GM12878 (cell line): ENCODE measurements around the gene EML5. TPM values are rescaled to one million over a fixed set of nuclear protein-coding genes. Genes with fewer than 3 reads are reported as not detected.

Experiments used
- ATAC-seq: fragments of 200-7000 bp; cut with Tn5 transposase; 3 replicates; pipeline ENCODE4 v1.9.1; 2020; ENCODE audit warnings: mild to moderate bottlenecking, moderate library complexity
- BruUV-seq: library from RNA; stranded (reverse); fragments of 400-500 nt; replicated peaks from 2 replicates; lab custom pipeline; 2021; lab: Mats Ljungman, UMichigan
- CTCF ChIA-PET: fragments of 300-600 bp; sonication (Branson Sonifier 250); formaldehyde crosslinking; extraction: SDS; loops from one replicate; lab custom pipeline; 2021; ENCODE audit warnings: inconsistent platforms; lab: Yijun Ruan, JAX
- POLR2A ChIA-PET: fragments of 350-600 bp; formaldehyde crosslinking; extraction: SDS; loops from one replicate; lab custom pipeline; 2021; ENCODE audit warnings: inconsistent platforms; lab: Charles Lee
- RAD21 ChIA-PET: fragments of 300-600 bp; sonication (Branson Sonifier 250); formaldehyde crosslinking; loops from one replicate; lab custom pipeline; 2023; ENCODE audit warnings: antibody characterized with exemption; ENCODE audit not compliant: unreplicated experiment; lab: Charles Lee
- SMC1A ChIA-PET: fragments of 300-600 bp; sonication (Branson Sonifier 250); formaldehyde crosslinking; loops from one replicate; lab custom pipeline; 2023; ENCODE audit not compliant: unreplicated experiment, uncharacterized antibody; lab: Charles Lee
- DNase-seq: peaks from one replicate; pipeline ENCODE4 v3.0.0-alpha.2; 2011; ENCODE audit warnings: low read depth, low spot score
- FAIRE-seq: peaks from 3 replicates; lab custom pipeline; 2011; peaks lifted over from hg19 to GRCh38; lab: Jason Lieb, UNC
- H2AFZ ChIP-seq: 2 replicates; pipeline ENCODE4 v1.6.0; 2011; ENCODE audit warnings: low read depth, low read length, control low read depth; ENCODE audit not compliant: control insufficient read depth
- H3K27ac ChIP-seq: 2 replicates; pipeline ENCODE4 v1.5.1; 2011; ENCODE audit warnings: control low read depth; ENCODE audit not compliant: control insufficient read depth, insufficient read depth
- H3K27me3 ChIP-seq, 2 experiments: replicated peaks in 1 of 2; 2 replicates each; pipeline versions ENCODE4 v1.6.0 to v1.6.1; 2011; ENCODE audit warnings: low read length in 1 of 2; ENCODE audit not compliant: control insufficient read depth in 2 of 2, insufficient read depth in 2 of 2
- H3K36me3 ChIP-seq, 2 experiments: 2 replicates each; pipeline ENCODE4 v1.5.1; 2011; ENCODE audit warnings: low read length in 1 of 2; ENCODE audit not compliant: control insufficient read depth in 2 of 2, insufficient read depth in 2 of 2
- H3K4me1 ChIP-seq: 2 replicates; pipeline ENCODE4 v1.6.1; 2011; ENCODE audit warnings: mild to moderate bottlenecking, low read length, moderate library complexity, mixed read lengths; ENCODE audit not compliant: control insufficient read depth, insufficient read depth
- H3K4me2 ChIP-seq: 2 replicates; pipeline ENCODE4 v1.6.0; 2011; ENCODE audit warnings: control low read depth; ENCODE audit not compliant: control insufficient read depth, insufficient read depth
- H3K4me3 ChIP-seq: fragments of 200-600 bp; sonication (generic); 2 replicates; pipeline ENCODE4 v1.5.1; 2016
- H3K79me2 ChIP-seq: 2 replicates; pipeline ENCODE4 v1.6.0; 2011; ENCODE audit warnings: low read length; ENCODE audit not compliant: control insufficient read depth, insufficient read depth
- H3K9ac ChIP-seq: 2 replicates; pipeline ENCODE4 v1.8.0; 2011; ENCODE audit warnings: low read length, control low read depth, mixed read lengths; ENCODE audit not compliant: control insufficient read depth, insufficient read depth
- H3K9me3 ChIP-seq: replicated peaks from 3 replicates; pipeline ENCODE4 v1.5.1; 2011; ENCODE audit warnings: mild to moderate bottlenecking, low read length; ENCODE audit not compliant: control insufficient read depth, insufficient read depth
- H4K20me1 ChIP-seq: 2 replicates; pipeline ENCODE4 v1.6.0; 2011; ENCODE audit not compliant: control insufficient read depth, insufficient read depth
- ATF7 ChIP-seq: fragments of 450-650 bp; IDR thresholded peaks from 2 replicates; pipeline ENCODE4 v1.6.1; 2016; ENCODE audit warnings: low read depth, mild to moderate bottlenecking
- CHD4 ChIP-seq: fragments of 200-600 bp; sonication (generic); IDR thresholded peaks from 2 replicates; pipeline ENCODE4 v1.6.1; 2016; ENCODE audit warnings: mild to moderate bottlenecking
- LARP7 ChIP-seq: fragments of 450-650 bp; IDR thresholded peaks from 2 replicates; pipeline ENCODE4 v1.6.1; 2017; ENCODE audit warnings: mild to moderate bottlenecking
- NR2F1 ChIP-seq: fragments of 450-650 bp; conservative IDR thresholded peaks from 2 replicates; pipeline ENCODE4 v1.6.1; 2017; ENCODE audit warnings: mild to moderate bottlenecking
- RB1 ChIP-seq: fragments of 450-650 bp; formaldehyde crosslinking; IDR thresholded peaks from 2 replicates; pipeline ENCODE4 v1.6.1; 2017; ENCODE audit warnings: mild to moderate bottlenecking, borderline replicate concordance
- RFX5 ChIP-seq: IDR thresholded peaks from 2 replicates; pipeline ENCODE4 v1.6.1; 2011; ENCODE audit warnings: low read depth, low read length, improper control_type of control experiment
- TARDBP ChIP-seq: IDR thresholded peaks from 2 replicates; pipeline ENCODE4 v1.6.1; 2016; ENCODE audit warnings: borderline replicate concordance
- TCF3 ChIP-seq: IDR thresholded peaks from 2 replicates; pipeline ENCODE4 v1.6.1; 2012; ENCODE audit warnings: low read depth, mild to moderate bottlenecking, low read length, borderline replicate concordance; ENCODE audit not compliant: insufficient read depth
- YY1 ChIP-seq: IDR thresholded peaks from 2 replicates; pipeline ENCODE4 v1.6.1; 2011; ENCODE audit warnings: low read depth, mild to moderate bottlenecking, low read length
- WGBS: methylation state at CpG from one replicate; pipeline ENCODE4 v1.1.6; 2016; ENCODE audit warnings: low lambda C conversion rate; ENCODE audit not compliant: insufficient replicate concordance, insufficient coverage; ENCODE audit errors: missing lambda C conversion rate; 5-methylcytosine and 5-hydroxymethylcytosine counted together
- in situ Hi-C: fragments of 300-500 bp; cut with MboI; formaldehyde crosslinking; loops from 9 replicates; pipeline ENCODE4 v1.14.3; 2018; ENCODE audit warnings: mixed read lengths
- intact Hi-C: fragments of 100-400 bp; cut with micrococcal nuclease; formaldehyde crosslinking; loops from one replicate; pipeline ENCODE4 v1.14.2; 2022; ENCODE audit not compliant: unreplicated experiment
- polyA plus RNA-seq, 11 experiments: library from polyadenylated mRNA; depleted of rRNA in 4 of 11; unstranded in 6 of 11; stranded (reverse) in 5 of 11; fragments of >200 nt; fragmentation: Nextera tagmentation in 4 of 11; fragmentation: Illumina TruSeq in 1 of 11; extraction: Ambion mirVana in 4 of 11; extraction: Trizol in 1 of 11; gene quantifications; 1 replicate in 1 of 11; 2 replicates in 10 of 11; pipeline versions ENCODE4 v1.2.1 to v1.2.3, GENCODE V29; 2011 to 2016; ENCODE audit warnings: inconsistent platforms in 2 of 11, missing spikeins in 2 of 11, low read depth in 1 of 11
- total RNA-seq, 4 experiments: library from RNA; depleted of rRNA in 3 of 4; stranded (reverse); fragments of >200 nt in 3 of 4; fragmentation: Illumina TruSeq in 1 of 4; extraction: Trizol in 1 of 4; gene quantifications; 2 replicates each; pipeline versions ENCODE4 v1.2.1 to v1.2.3, GENCODE V29; 2013 to 2021
- TF ChIP-seq, protein P1 (sequence below): fragments of 450-650 bp; IDR thresholded peaks from 2 replicates; pipeline ENCODE4 v1.6.1; 2017; ENCODE audit warnings: antibody characterized with exemption, mild to moderate bottlenecking, moderate library complexity
- TF ChIP-seq, protein P2 (sequence below): IDR thresholded peaks from 2 replicates; pipeline ENCODE4 v1.6.1; 2011; ENCODE audit warnings: low read depth, mild to moderate bottlenecking, low read length, moderate library complexity, borderline replicate concordance; ENCODE audit errors: extremely low read depth
- TF ChIP-seq, protein P3 (sequence below): fragments of 450-650 bp; formaldehyde crosslinking; IDR thresholded peaks from 2 replicates; pipeline ENCODE4 v1.4.0; 2022; ENCODE audit warnings: mild to moderate bottlenecking, moderate library complexity

Gene EML5
- total and polyA plus RNA-seq, 10 of the 15 experiments (the other 5 are each of a cell fraction or from before 2014, with no cell fraction given), result 0.08 to 0.35 (median 0.22) TPM; not detected in 1

DNA sequence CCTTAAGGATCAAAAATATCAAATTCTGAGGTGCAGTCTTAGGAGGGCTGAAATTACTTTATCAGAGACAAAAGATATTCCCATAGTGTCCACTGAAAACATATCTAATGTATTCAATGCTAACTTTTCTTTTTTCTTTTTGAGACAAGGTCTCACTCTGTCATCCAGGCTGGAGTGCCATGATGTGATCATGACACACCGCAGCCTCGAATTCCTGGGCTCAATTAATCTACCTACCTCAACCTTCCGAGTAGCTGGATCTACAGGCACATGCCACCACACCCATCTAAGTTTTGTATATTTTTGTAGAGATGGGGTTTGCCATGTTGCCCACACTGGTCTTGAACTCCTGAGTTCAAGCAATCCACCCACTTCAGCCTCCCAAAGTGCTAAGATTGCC, 161.7 kb downstream of the EML5 start (continued):
- TF ChIP-seq, protein P1, sequence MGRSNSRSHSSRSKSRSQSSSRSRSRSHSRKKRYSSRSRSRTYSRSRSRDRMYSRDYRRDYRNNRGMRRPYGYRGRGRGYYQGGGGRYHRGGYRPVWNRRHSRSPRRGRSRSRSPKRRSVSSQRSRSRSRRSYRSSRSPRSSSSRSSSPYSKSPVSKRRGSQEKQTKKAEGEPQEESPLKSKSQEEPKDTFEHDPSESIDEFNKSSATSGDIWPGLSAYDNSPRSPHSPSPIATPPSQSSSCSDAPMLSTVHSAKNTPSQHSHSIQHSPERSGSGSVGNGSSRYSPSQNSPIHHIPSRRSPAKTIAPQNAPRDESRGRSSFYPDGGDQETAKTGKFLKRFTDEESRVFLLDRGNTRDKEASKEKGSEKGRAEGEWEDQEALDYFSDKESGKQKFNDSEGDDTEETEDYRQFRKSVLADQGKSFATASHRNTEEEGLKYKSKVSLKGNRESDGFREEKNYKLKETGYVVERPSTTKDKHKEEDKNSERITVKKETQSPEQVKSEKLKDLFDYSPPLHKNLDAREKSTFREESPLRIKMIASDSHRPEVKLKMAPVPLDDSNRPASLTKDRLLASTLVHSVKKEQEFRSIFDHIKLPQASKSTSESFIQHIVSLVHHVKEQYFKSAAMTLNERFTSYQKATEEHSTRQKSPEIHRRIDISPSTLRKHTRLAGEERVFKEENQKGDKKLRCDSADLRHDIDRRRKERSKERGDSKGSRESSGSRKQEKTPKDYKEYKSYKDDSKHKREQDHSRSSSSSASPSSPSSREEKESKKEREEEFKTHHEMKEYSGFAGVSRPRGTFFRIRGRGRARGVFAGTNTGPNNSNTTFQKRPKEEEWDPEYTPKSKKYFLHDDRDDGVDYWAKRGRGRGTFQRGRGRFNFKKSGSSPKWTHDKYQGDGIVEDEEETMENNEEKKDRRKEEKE, result no peak
- TF ChIP-seq RFX5 (no peak), NR2F1 (no peak), TARDBP (no peak), RB1 (no peak), CHD4 (no peak)

DNA sequence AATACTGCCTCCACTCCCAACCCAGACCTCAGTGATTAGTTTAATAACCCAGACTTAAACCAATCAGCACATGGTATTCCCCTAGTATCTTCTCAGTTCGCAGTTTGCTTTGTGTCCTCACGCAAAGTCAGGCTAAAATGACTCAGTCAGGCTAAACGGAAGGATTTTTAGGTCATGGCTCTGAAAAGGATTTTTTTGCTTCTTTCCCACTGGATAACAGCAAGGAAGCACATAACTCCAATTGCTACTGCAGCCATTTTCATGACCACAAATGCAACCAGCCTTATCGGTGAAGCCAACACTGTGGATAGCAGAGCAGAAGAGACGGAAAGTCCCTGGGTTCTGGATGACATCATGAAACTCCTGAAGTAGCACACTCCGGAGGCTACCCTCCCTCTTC, 162.2 kb downstream of the EML5 start:
- RAD21 ChIA-PET, result no interaction called here
- H3K9ac ChIP-seq, result no peak overlapping the region
- DNase-seq (peak; percentile 13), ATAC-seq (peak; percentile 85), FAIRE-seq (no peak)
- SMC1A ChIA-PET, result no interaction called here
- CTCF ChIA-PET, result no interaction called here
- WGBS, result 37% methylated on average over 6 of the region's 6 CpGs
- BruUV-seq, result no TSS peak
- no peak overlapping the region for H3K27ac ChIP-seq
- H4K20me1 ChIP-seq, result no peaks in the 10 kb centered on the region
- H3K4me1 ChIP-seq, result no peaks in the 10 kb centered on the region
- intact Hi-C loops, result no loop called here
- H2AFZ ChIP-seq, result peak overlapping the region; percentile 10; the same call in 1 of the 2 replicates
- H3K9me3 ChIP-seq, result no peaks in the 10 kb centered on the region
- POLR2A ChIA-PET, result no interaction called here
- no peak overlapping the region for H3K4me3 ChIP-seq
- H3K79me2 ChIP-seq, result no peaks in the 10 kb centered on the region
- in situ Hi-C loops, result no loop called here
- H3K4me2 ChIP-seq, result no peak overlapping the region
- H3K27me3 ChIP-seq, result no peaks in the 10 kb centered on the region
- no peaks in the 10 kb centered on the region for H3K36me3 ChIP-seq
- TF ChIP-seq, protein P1, result no peak
- TF ChIP-seq YY1 (0 out of 2 replicates have a peak, but pooled peaks have one; percentile 31), TCF3 (no peak), LARP7 (no peak), ATF7 (peak; percentile 58)
- TF ChIP-seq, protein P2, sequence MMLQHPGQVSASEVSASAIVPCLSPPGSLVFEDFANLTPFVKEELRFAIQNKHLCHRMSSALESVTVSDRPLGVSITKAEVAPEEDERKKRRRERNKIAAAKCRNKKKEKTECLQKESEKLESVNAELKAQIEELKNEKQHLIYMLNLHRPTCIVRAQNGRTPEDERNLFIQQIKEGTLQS, result no peak
- TF ChIP-seq, protein P3, sequence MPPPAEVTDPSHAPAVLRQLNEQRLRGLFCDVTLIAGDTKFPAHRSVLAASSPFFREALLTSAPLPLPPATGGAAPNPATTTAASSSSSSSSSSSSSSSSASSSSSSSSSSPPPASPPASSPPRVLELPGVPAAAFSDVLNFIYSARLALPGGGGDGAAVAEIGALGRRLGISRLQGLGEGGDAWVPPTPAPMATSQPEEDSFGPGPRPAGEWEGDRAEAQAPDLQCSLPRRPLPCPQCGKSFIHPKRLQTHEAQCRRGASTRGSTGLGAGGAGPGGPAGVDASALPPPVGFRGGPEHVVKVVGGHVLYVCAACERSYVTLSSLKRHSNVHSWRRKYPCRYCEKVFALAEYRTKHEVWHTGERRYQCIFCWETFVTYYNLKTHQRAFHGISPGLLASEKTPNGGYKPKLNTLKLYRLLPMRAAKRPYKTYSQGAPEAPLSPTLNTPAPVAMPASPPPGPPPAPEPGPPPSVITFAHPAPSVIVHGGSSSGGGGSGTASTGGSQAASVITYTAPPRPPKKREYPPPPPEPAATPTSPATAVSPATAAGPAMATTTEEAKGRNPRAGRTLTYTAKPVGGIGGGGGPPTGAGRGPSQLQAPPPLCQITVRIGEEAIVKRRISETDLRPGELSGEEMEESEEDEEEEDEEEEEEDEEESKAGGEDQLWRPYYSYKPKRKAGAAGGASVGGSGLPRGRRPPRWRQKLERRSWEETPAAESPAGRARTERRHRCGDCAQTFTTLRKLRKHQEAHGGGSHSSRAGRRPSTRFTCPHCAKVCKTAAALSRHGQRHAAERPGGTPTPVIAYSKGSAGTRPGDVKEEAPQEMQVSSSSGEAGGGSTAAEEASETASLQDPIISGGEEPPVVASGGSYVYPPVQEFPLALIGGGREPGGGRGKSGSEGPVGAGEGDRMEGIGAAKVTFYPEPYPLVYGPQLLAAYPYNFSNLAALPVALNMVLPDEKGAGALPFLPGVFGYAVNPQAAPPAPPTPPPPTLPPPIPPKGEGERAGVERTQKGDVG (CRISPR knock-in tag), result no peak
